GM19193 (cell line): Measurements from ENCODE around the gene GAK.

ENCODE experiments used
- POLR2A ChIP-seq: IDR thresholded peaks from 4 replicates; pipeline ENCODE4 v1.6.1; 2011; ENCODE audit not compliant: insufficient read depth, insufficient read length; ENCODE audit errors: extremely low read depth

GAK gene

DNA sequence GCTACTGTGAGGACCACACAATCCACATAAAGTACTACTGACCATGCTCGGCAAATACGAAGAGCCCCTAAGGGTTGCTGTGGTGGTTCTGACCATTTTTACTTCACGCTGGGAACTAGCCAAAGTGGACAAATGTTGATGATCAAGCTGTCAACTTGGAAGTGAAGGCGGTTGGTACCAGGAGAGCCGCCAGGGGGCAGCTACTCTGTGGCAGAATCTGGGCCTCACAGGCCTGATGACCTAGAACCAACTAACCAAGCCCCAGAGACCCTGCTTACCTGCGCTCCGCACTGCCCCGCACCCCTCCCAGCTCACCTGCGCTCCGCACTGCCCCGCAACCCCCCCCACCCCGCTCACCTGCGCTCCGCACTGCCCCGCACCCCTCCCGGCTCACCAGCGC, 5.6 kb downstream of the GAK start:
- TF ChIP-seq POLR2A: no peak

DNA sequence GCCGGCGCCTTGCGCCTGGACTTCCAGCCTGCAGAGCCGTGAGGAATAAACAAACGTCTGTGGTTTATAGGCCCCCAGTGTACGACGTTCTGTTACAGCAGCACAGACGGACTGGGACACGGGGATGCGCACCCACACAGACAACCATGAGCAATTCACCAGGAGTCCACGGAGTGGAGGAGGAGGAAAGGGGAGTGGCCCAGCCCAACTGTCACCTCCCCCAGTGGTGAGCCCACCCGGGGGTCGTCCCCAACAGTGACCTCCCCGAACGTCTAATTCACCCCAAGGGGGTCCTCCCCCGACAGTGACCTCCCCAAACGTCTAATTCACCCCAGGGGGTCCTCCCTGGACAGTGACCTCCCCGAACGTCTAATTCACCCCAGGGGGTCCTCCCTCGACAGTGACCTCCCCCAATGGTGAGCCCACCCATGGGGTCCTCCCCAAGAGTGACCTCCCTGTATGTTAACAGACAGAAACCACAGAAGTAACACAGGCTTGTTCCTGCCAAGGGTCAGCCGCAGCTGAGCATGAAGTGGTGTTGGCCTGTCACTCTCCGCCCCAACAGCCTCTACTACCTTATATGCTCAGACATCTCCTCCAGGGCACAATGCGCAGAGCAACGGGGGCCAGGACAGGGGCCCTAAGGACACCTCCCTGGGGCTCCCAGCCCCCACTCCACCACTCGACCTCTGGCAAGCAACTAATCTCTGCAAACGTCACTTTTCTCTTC, 6.2 kb downstream of the GAK start:
- TF ChIP-seq POLR2A: no peak

- no peak for TF ChIP-seq POLR2A
Observed at GRCh38 chr4:925171-925570, 6.9 kb downstream of the GAK start.

- TF ChIP-seq POLR2A: peak; percentile 14
Observed at GRCh38 chr4:924107-925096, 7.7 kb downstream of the GAK start.

DNA sequence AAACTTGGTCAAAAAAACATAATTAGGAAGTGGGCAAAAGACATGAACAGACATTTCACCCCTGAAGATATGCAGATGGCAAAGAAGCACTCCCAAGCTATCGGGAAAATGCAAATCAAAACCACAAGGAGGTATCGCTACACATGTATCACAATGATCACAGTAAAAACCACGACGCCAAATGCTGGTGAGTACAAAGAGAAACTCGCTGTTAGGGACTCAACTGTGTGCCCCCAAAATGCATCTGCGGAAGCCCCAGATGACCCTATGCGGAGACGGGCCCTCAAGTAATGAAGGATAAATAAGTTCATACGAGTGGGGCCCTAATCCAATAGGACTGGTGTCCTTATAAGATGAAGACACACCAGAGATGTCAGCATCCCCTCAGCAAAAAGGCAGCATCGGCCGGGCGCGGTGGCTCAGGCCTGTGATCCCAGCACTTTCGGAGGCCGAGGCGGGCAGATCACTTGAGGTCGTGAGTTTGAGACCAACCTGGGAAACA, 10.2 kb downstream of the GAK start:
- TF ChIP-seq POLR2A: no peak

DNA sequence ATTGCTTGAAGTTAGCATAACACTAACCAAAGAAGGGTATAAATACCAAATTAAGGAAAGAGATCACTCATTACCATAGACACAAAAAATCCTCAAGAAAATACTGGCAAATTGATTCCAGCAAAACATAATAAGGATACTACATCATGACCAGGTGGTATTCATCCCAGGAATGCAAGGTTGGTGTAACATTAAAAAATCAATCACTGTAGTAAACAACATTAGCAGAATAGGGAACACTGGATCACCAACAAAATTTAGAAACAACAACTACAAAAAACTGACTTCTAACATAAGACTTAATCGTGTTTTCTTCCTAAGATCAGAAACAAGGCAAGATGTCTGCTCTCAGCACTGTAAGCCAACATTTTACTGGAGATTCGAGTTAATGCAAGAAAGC, 14.1 kb downstream of the GAK start:
- TF ChIP-seq POLR2A: no peak

- TF ChIP-seq POLR2A: no peak
Observed at GRCh38 chr4:917466-917865, 14.7 kb downstream of the GAK start.

- TF ChIP-seq POLR2A: no peak
Observed at GRCh38 chr4:915595-915994, 16.5 kb downstream of the GAK start.

DNA sequence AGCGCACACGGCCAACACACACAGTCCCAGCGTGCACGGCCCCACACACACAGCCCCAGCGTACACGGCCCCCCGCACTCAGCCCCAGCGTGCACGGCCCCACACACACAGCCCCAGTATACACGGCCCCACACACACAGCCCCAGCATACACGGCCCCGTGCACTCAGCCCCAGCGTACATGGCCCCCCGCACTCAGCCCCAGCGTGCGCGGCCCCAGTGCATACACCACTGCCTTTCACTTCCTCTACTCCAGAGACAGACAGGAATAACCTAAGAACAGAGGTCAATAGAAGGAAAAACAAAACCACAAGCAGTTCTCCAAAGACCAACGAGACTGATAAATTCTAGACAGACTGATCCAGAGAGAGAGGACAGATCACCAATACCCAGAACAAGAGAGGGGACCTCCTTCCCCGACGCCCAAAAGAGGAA, 17.1 kb downstream of the GAK start:
- TF ChIP-seq POLR2A: no peak

GRCh38 chr4:914531-914930, 17.6 kb downstream of the GAK start:
- no peak for TF ChIP-seq POLR2A

DNA sequence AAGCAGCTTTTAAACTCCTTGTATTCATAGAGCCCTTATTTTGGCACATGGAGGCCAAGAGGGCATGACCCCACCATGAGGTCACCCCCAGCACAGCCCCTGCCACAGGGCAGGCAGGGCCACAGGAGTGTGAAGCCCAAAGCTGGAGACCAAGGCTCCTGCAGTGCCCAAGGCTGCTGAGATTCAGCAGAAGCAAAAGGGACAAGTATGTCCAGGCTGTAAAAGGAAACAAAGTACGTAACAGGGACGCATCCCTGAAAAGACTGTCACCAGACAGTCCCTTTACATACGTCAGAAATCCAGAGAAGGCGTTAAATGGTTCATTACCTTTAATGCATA, 18.9 kb downstream of the GAK start:
- TF ChIP-seq POLR2A: no peak

DNA sequence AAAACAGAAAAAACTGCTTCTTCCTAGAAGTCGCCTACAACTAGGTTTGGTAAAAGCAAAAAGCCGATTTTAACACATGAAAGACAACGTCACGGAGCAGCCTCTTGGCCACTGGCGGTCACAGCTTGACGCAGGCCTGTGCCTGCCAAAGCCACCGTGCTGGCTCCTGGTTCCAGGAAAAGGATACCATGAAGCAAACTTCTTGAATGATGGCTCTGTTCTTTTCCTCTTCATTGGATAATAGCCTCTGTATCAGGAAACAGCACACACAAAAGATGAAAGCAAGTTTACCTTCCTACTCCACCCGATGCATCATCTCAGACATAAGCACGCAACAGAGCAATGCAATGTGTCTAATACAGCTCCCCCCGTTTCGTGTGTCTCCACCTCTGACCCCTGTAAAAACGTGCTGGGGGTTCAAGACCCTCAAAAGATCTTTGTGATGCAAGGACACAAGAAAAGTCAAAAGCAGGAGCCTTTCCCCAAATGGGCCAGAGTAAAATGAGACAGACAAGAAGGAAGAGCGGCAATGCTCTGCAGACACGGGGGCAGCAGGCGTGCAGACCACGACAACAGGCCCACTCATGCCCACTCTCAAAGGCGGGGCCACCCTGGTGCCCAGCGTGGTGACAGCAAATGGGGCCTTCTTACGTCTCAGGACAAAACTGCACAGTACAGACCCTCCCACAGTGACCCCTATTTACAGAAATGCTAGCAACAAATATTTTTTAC, 19.4 kb downstream of the GAK start:
- no peak for TF ChIP-seq POLR2A

- TF ChIP-seq POLR2A: no peak
Observed at GRCh38 chr4:911871-912490, 20.1 kb downstream of the GAK start.

GRCh38 chr4:911221-911751, 20.8 kb downstream of the GAK start:
- TF ChIP-seq POLR2A: no peak
